Upper lobe of left lung (tissue), 4 donors: Measurements from ENCODE around the gene NCBP1.

Source experiments
- EP300 ChIP-seq, 4 donors: sonication (generic); formaldehyde crosslinking; IDR thresholded peaks; one replicate each; pipeline ENCODE4 v1.5.1; 2017; ENCODE audit warnings: antibody characterized with exemption in 4 of 4, control low read depth in 2 of 4
- POLR2AphosphoS5 ChIP-seq, 2 donors: sonication (generic); formaldehyde crosslinking; IDR thresholded peaks; one replicate each; pipeline ENCODE4 v1.5.1; 2017; ENCODE audit warnings: antibody characterized with exemption in 2 of 2
- TF ChIP-seq, protein P1 (sequence below), 6 experiments: fragments of 450-650 bp in 4 of 6; fragments of 200-600 bp in 2 of 6; sonication (generic) in 2 of 6; IDR thresholded peaks; one replicate each; pipeline ENCODE4 v1.5.1; 2016 to 2019; ENCODE audit warnings: antibody characterized with exemption in 6 of 6

DNA sequence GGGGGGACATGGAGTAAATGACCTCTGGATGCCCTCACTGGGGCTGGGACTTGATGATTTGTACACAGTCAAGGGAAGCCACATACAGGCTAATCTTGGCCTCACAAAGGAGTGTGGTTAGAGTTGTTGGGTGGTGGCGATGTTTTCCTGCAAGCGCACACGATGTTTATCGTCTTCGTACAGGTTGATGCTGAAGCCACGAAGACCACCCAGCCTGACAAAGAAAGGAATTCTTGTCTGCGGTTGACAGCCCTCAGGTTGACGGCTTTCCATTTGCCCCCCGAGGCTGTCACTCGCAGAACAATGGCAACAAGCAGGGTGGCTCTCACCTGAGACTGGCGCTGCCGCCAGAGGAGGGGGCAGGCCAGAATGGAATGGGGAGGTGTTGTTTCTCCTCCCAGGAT lies 77.6 kb downstream of the NCBP1 start:
- TF ChIP-seq POLR2AphosphoS5 (IDR thresholded peaks at IDR 0.05) (no peak), EP300 (IDR thresholded peaks at IDR 0.05) (no peak)
- TF ChIP-seq, protein P1, sequence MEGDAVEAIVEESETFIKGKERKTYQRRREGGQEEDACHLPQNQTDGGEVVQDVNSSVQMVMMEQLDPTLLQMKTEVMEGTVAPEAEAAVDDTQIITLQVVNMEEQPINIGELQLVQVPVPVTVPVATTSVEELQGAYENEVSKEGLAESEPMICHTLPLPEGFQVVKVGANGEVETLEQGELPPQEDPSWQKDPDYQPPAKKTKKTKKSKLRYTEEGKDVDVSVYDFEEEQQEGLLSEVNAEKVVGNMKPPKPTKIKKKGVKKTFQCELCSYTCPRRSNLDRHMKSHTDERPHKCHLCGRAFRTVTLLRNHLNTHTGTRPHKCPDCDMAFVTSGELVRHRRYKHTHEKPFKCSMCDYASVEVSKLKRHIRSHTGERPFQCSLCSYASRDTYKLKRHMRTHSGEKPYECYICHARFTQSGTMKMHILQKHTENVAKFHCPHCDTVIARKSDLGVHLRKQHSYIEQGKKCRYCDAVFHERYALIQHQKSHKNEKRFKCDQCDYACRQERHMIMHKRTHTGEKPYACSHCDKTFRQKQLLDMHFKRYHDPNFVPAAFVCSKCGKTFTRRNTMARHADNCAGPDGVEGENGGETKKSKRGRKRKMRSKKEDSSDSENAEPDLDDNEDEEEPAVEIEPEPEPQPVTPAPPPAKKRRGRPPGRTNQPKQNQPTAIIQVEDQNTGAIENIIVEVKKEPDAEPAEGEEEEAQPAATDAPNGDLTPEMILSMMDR (IDR thresholded peaks at IDR 0.05) = no peak
